ENCODE measurements around the gene WDR18.

The WDR18 gene

GRCh38 chr19:993831-994393 is 9.8 kb downstream of the WDR18 start:
- no peak for DNase-seq

DNA sequence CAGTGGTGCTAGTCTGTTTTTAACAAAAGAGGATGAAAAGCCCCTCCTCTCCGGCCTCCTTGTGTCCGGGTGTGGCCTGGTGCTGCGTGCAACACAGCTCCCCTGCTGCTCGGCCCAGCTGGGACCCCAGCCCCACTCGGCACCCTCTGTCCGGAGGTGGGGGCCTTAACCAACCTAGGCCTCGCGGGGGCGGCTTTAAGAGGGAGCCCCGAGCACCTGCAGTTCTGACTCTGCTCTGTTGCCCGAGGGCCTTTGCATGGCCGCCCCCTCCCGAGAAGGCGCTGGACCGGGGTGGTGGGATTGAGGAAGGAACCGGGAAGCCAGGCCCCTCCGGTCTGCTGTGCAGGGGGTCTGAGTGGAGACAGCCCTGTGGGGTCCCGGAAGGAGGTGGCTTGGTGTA is 10.4 kb downstream of the WDR18 start:
- DNase-seq = no peak

GRCh38 chr19:995051-995827 is 11.1 kb downstream of the WDR18 start:
- no peak for DNase-seq

GRCh38 chr19:996051-996838 is 12.1 kb downstream of the WDR18 start:
- DNase-seq = no peak

- DNase-seq = no peak
Observed at GRCh38 chr19:998064-998463, 13.9 kb downstream of the WDR18 start.

DNA sequence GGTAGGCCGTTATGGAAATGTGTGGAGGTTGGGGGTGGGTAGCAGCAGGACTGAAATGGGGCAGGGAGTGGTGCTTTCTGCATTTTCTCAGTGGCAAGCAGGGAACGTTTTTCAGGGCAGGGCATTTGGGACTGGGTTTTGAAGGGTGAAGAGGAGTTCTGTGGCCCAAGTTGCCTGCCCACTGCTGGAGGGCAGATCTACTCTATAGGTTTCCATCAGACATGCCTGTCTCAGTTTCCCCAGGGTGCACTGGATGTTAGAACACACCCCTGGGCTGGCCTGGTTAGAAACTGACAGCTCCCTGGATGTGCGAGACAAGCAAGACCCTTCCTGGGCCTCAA is 15.2 kb downstream of the WDR18 start:
- DNase-seq = no peak

GRCh38 chr19:1000095-1000494 is 15.9 kb downstream of the WDR18 start, which contains the start of gene GRIN3B:
GRIN3B (plus strand) TSS chr19:1000419; CDS start chr19:1000438, 19 bp downstream.
- no peak for DNase-seq

DNA sequence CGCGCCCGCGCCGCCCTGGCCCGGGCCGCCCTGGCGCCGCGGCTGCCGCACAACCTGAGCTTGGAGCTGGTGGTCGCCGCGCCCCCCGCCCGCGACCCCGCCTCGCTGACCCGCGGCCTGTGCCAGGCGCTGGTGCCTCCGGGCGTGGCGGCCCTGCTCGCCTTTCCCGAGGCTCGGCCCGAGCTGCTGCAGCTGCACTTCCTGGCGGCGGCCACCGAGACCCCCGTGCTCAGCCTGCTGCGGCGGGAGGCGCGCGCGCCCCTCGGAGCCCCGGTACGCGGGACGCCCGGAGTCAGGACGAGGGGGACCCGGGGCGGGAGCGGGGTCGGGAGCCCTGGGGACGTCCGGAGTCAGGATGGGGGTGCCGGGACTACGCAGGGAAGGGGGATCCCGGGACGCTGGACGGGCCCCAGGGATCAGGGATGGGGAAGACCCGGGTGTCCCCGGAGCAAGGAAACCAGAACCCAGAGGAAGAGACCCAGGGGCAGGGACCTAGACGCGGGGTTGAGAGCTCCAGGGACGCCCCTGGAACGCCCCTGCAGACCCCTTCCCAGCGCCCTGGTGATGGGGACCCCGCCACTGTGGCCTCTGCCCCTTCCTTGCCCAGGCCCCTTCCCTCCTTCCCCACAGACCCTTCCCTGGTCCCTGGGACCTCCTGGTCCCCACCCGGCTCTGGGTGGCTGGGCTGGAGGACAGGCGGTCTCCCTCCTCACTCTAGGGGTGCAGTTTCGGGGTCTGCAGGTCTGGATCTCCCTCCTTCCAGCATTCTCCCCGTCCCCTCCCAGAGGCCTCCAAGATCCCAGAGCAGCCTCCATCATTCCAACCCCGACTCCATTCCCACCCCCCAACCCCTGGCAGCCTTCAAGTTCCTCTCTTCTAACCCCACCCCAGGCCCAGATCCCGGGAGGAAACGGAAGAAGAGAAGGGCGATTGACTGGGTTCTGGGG is 16.7 kb downstream of the WDR18 start:
- DNase-seq = no peak

DNA sequence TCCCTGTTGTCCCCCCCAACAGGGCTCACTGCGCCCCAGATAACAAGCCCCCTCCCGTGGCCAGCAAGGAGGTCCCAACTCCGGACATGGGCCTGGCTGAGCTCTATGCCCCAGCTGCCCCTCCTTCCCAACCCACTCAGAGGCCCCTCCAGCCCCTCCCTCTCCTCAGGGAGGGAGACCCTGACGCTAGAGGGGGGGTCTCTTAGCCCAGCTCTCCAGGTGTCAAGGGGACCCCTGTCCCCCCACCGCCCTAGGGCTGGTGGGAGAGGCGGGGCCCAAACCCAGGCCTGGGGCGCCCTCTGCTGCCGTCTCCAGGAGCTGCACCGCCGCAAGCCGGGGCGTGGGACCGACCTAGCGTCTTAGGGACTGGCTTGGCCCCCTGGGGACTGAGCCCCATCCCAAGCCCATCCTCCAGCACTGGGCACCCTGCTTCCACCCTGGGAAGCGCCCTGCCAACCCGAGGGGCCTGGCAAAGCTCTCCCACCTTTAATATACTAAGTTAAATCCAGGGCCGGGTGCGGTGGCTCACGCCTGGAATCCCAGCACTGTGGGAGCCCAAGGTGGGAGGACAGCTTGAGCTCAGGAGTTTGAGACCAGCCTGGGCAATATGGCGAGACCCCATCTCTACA is 17.5 kb downstream of the WDR18 start:
- no peak for DNase-seq

- DNase-seq = no peak
Observed at GRCh38 chr19:1002600-1002999, 18.5 kb downstream of the WDR18 start.

- no peak for DNase-seq
Observed at GRCh38 chr19:1003283-1003682, 19.1 kb downstream of the WDR18 start.

- no peak for DNase-seq
Observed at GRCh38 chr19:1004204-1004802, 20.2 kb downstream of the WDR18 start.

- no peak for DNase-seq
Observed at GRCh38 chr19:1004803-1005664, 20.9 kb downstream of the WDR18 start.

DNA sequence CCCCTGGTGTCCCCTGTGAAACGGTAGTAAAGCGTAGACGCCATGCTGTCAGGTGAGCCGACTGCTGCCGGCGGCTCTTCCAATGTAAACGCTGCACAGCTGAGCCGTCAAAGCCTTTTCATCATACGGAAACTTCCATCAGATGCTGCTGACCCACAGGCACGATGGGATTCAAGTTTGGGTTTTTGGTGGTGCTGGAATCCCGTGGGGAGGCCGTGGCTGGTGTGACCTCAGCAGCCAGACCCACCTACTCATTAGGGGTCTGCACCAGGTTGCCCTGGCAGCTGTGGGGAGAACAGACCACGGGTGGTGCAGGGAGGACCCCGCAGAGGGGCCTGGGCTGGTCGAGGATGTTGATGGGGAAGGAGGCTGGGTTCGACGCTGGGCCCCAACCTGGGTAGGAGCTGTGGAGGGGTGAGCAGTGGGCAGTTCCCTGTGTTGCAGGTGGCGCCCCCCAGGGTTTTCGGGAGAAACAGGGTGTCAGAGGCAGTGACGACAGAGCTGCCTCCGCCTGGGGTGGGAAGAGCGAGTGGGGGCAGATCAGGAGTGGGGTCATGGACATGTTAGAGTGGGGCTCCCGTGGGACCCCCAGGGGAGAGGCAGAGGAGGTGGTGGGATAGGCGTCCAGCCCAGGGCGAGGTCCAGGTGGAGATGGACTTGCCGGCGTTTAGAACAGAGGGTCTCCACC is 22.7 kb downstream of the WDR18 start:
- DNase-seq = no peak

- no peak for DNase-seq
Observed at GRCh38 chr19:1007399-1008251, 23.5 kb downstream of the WDR18 start.

GRCh38 chr19:1008268-1009040 is 24.3 kb downstream of the WDR18 start:
- no peak for DNase-seq

GRCh38 chr19:1009041-1009980 is 25.2 kb downstream of the WDR18 start:
- DNase-seq = no peak

Data from amniotic stem cell (primary cell).